NCI-H82 treated with DMSO at 0.1 percent for 48 hours (cell line): ENCODE results near the gene RNF213.
"Not testable (repeated sequence)": the region's sequence is repeated elsewhere in the genome, so short reads cannot be mapped to it uniquely, and the experiment has no call there.

ENCODE experiments used
- DNase-seq: peaks from one replicate; lab custom pipeline; 2025; ENCODE audit not compliant: unreplicated experiment; lab: John Stamatoyannopoulos, UW

RNF213 gene

GRCh38 chr17:80223838-80224497, 36.7 kb upstream of the RNF213 start:
- DNase-seq = no peak

DNA sequence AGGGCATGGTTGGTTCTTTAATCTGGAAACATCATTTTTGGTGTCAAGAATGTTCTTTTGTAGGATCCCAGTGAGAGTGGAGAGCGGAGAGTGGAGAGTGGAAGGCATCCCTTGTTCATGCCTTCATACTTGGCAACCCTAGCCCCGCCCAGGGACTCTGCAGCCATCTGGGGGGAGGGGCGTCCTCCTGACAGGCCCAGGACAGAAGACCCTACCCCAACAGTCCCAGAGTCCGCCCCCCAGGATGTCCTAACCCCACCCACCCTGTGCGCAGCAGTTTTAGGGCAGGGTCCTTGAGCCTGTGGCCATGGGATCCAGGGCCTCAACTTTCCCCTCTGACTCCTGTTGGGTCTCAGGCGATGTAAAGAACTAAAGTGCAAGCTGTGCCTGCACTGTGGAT, 36.0 kb upstream of the RNF213 start:
- no peak for DNase-seq

- DNase-seq = no peak
Observed at GRCh38 chr17:80225230-80225629, 35.4 kb upstream of the RNF213 start.

DNA sequence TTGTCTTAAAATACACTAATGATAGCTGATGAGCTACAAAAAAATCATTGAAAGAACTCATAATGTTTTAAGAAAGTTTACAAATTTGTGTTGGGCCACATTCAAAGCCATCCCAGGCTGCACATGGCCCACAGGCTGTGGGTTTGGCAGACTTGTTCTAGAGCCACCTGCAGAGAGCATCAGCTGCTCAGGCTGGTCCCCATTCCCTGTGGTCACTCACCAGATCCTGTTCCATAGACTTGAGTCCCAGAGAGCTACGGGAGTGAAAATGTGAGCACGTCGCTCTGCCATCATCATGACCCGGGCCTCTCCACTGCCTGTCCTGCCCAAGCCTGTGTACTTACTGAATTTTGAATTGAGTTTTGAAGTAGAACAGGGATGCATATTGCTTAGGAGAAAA, 33.5 kb upstream of the RNF213 start:
- DNase-seq = no peak

GRCh38 chr17:80227666-80228065, 33.0 kb upstream of the RNF213 start:
- no peak for DNase-seq

- no peak for DNase-seq
Observed at GRCh38 chr17:80228477-80228876, 32.2 kb upstream of the RNF213 start.

- DNase-seq = no peak
Observed at GRCh38 chr17:80229011-80229410, 31.6 kb upstream of the RNF213 start.

DNA sequence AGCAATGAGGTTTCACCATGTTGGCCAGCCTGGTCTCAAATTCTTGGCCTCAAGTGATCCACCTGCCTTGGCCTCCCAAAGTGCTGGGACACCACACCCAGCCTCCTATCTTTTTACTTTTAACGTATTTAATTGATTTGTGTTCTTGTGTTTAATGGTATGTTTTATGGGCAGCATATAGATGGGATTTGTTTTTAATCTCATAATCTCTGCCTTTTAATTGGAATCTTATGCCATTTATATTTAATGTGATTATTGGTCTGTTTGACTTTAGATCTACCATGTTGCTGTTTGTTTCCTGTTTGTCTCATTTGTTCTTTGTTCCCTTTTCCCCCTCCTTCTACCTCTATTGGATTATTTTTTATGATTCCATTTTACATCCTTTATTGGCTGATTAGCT, 28.2 kb upstream of the RNF213 start:
- no peak for DNase-seq

GRCh38 chr17:80233202-80233601, 27.4 kb upstream of the RNF213 start:
- DNase-seq = no peak

DNA sequence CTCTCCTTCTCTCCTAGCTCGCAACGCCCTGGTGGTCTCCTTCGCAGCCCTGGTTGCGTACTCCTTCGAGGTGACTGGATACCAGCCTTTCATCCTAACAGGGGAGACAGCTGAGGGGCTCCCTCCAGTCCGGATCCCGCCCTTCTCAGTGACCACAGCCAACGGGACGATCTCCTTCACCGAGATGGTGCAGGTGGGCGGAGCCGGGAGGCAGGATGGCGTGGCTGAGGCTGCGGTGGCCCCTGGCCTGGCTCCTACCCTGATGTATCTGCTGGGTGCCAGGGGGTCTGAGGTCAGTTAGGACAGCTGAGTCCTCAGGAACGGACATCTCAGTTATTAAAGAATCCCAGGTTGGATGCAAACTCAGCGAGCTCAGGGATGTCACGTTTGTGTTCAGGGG, 23.7 kb upstream of the RNF213 start:
- no peak for DNase-seq

DNA sequence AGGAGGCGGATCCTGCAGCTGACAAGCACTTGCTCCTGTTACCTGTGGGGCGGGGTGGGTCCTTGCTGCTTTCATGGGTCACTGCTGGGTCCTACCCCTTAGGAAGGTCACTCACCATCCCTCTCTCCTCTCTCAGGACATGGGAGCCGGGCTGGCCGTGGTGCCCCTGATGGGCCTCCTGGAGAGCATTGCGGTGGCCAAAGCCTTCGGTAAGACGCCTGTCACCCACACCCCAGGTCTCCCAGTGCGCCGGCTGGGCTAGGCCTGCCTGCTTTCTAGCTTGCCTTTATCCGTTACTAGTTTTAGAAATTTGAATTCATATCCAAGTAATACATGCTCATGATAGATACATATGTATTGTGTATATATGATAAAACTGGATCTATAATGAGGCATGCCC, 23.3 kb upstream of the RNF213 start:
- DNase-seq = no peak

DNA sequence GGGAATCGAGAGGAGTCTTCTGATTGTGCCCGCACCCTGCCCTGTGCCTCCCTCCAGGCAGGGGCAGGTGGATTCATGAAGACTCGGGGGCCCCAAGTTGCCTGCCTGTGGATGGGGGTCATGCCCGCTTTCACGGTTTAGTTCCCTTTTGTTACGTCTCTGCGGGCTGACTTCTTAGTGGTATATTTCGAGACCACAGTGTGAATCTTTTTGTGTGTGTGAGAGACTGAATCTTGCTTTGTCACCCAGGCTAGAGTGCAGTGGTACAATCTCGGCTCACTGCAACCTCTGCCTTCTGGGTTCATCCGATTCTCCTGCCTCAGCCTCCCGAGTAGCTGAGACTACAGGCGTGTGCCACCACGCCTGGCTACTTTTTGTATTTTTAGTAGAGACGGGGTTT, 18.1 kb upstream of the RNF213 start:
- DNase-seq = no peak

DNA sequence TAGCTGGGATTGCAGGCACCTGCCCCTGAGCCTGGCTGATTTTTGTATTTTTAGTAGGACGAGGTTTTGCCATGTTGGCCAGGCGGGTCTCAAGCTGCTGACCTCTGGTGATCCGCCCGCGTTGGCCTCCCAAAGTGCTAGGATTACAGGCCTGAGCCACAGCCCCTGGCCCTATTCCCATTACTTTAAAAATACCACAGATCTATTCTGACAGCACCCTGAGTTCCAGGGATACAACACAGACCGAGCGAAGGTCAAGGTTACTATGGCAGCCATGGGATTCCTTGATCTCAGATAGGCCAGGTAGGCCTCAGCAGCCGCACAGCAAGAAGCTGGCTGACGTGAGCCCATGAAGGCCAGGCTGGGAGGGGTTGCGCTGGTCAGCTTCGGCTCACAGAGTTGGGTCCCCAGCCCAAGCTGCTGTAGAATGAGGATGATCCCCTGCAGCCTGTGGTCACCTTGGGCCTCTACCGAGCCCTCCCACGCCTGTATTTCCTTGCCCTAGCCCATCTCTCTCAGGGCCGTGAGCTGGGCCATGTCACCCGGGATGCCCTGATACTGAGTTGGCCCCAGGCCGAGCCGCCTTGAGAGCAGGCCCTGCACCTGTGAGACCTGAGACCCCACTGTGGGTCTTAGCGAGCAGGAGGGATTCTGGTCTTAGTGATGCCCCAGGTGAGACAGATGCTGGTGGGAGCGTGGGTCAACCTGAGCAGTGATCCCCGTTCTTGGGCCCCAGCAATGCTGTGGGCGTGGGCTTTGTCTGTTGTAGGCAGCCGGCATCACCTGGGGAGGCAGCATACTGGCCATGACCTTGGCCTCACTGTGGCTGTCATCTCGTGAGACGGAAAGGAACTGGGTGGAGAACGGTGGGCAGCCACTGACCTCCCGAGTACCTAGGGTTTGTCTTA, 16.9 kb upstream of the RNF213 start:
- DNase-seq = no peak

DNA sequence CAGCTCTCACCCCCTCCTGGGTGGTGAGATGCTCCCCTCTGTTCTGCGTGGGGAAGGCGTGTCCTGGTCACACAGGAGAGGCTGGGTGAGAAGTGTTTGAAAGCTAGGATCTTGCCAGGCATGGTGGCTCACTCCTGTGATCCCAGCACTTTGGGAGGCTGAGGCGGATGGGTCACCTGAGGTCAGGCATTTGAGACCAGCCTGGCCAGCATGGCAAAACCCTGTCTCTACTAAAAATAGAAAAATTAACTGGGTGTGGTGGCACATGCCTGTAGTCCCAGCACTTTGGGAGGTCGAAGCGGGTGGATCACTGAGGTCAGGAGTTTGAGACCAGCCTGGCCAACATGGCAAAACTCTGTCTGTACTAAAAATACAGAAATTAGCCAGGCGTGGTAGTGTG, 16.2 kb upstream of the RNF213 start:
- DNase-seq = not testable (repeated sequence)

- no peak for DNase-seq
Observed at GRCh38 chr17:80244871-80245509, 15.7 kb upstream of the RNF213 start.

- DNase-seq = no peak
Observed at GRCh38 chr17:80245566-80246265, 14.9 kb upstream of the RNF213 start.

GRCh38 chr17:80246266-80246681, 14.4 kb upstream of the RNF213 start:
- no peak for DNase-seq

GRCh38 chr17:80246726-80247125, 13.9 kb upstream of the RNF213 start:
- DNase-seq = no peak

DNA sequence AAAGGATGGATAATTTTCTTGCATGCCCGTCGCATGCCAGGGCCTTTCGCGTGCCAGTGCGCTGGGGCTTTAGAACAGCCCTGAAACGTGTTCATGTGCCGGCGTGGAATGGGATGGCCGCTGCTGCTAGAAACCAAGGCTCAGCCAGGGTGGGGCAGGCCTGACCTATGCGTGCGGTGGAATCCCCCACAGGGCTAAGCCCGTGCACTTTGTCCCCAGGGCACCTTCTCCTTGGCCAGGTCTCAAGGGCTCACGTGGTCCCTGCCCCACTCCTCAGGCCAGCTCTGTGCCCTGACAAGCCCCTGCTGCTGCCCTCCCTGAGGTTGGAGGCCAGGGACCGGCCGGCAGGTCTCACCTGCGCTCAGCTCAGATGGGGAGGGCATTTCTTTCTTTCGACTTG, 13.1 kb upstream of the RNF213 start:
- no peak for DNase-seq

GRCh38 chr17:80248001-80248893, 12.4 kb upstream of the RNF213 start:
- DNase-seq = no peak
